GM06990 (cell line): ENCODE measurements around the gene DNAI1.
A peak's percentile ranks its signal among the peaks of the same experiment; 100 is the strongest.

ENCODE experiments used
- DNase-seq: peaks from one replicate; pipeline ENCODE4 v3.0.0-alpha.2; 2011; ENCODE audit not compliant: insufficient read length; ENCODE audit errors: extremely low read depth
- H3K27me3 ChIP-seq: replicated peaks from 2 replicates; pipeline ENCODE4 v1.6.0; 2011; ENCODE audit warnings: low read length; ENCODE audit not compliant: control insufficient read depth, insufficient read depth
- H3K36me3 ChIP-seq: 2 replicates; pipeline ENCODE4 v1.5.1; 2011; ENCODE audit warnings: low read length; ENCODE audit not compliant: control insufficient read depth, insufficient read depth
- H3K4me3 ChIP-seq: replicated peaks from 2 replicates; pipeline ENCODE4 v1.5.1; 2011; ENCODE audit warnings: low read depth, mild to moderate bottlenecking, control low read depth, low read length
- TF ChIP-seq, protein P1 (sequence below): IDR thresholded peaks from 2 replicates; pipeline ENCODE4 v1.5.1; 2011; ENCODE audit warnings: low read length, control low read depth, mild to moderate bottlenecking, inconsistent platforms; ENCODE audit not compliant: insufficient read depth, poor library complexity, severe bottlenecking

Gene DNAI1

DNA sequence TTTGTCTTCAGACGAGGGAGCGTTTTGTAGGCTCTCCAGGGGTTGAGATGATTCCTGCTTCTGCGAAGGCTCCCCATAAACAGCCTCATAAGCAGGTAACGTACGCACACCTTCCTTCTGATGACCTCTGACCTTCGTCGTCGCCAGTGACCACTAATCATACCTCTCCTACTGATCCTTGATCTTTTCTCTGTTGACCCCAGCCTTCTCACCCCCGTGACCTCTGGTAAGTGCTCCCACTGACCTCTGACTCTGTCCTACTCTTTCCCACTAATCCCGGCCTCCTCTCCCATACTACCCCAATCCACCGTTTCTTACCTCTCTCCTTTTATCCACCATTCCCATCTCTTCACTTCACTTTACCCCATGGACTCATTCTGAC lies 345 bp downstream of the DNAI1 start:
- TF ChIP-seq, protein P1, sequence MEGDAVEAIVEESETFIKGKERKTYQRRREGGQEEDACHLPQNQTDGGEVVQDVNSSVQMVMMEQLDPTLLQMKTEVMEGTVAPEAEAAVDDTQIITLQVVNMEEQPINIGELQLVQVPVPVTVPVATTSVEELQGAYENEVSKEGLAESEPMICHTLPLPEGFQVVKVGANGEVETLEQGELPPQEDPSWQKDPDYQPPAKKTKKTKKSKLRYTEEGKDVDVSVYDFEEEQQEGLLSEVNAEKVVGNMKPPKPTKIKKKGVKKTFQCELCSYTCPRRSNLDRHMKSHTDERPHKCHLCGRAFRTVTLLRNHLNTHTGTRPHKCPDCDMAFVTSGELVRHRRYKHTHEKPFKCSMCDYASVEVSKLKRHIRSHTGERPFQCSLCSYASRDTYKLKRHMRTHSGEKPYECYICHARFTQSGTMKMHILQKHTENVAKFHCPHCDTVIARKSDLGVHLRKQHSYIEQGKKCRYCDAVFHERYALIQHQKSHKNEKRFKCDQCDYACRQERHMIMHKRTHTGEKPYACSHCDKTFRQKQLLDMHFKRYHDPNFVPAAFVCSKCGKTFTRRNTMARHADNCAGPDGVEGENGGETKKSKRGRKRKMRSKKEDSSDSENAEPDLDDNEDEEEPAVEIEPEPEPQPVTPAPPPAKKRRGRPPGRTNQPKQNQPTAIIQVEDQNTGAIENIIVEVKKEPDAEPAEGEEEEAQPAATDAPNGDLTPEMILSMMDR, result no peak
- Histone ChIP-seq H3K4me3 (0 out of 2 replicates have a peak overlapping the region, but pooled peaks have one; percentile 24), H3K27me3 (peaks cover 1% of the 10 kb centered on the region), H3K36me3 (no peaks in the 10 kb centered on the region)
- DNase-seq, result no peak

DNA sequence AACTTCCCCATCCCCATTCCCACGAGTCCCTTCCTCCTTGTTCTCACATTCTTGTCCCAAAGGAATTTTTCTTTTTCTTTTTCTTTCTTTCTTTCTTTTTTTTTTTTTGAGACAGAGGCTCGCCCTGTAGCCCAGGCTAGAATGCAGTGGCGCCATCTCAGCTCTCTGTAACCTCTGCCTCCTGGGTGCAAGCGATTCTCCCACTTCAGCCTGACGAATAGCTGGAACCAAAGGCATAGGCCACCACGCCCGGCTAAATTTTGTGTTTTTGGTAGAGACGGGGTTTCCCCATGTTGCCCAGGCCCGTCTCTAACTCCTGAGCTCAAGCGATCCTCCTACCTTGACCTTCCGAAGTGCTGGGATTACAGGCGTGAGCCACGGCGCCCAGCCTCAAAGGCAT lies 751 bp downstream of the DNAI1 start:
- Histone ChIP-seq H3K4me3 (no peak overlapping the region), H3K27me3 (peaks cover 1% of the 10 kb centered on the region), H3K36me3 (no peaks in the 10 kb centered on the region)
- no peak for DNase-seq
- TF ChIP-seq, protein P1, result no peak

DNA sequence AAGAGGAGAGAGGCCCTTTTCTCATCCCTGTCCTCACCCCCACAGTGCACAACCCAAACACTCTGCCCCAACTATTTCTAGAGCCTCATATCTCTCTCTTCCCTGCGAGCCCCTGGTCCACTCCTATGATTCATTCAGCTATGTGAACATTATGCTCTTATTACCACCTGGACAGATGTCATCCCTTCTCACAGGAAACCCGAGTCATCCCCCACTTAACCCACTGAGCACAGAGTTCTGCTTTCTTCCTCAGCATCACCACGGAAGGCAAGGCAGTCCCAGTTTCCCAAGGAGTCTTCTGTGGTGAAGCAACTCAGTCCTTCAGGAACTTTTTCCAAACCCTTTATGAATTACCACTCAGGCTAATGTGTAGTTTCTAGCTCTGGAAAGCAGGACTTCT lies 1.3 kb downstream of the DNAI1 start:
- TF ChIP-seq, protein P1, result no peak

DNA sequence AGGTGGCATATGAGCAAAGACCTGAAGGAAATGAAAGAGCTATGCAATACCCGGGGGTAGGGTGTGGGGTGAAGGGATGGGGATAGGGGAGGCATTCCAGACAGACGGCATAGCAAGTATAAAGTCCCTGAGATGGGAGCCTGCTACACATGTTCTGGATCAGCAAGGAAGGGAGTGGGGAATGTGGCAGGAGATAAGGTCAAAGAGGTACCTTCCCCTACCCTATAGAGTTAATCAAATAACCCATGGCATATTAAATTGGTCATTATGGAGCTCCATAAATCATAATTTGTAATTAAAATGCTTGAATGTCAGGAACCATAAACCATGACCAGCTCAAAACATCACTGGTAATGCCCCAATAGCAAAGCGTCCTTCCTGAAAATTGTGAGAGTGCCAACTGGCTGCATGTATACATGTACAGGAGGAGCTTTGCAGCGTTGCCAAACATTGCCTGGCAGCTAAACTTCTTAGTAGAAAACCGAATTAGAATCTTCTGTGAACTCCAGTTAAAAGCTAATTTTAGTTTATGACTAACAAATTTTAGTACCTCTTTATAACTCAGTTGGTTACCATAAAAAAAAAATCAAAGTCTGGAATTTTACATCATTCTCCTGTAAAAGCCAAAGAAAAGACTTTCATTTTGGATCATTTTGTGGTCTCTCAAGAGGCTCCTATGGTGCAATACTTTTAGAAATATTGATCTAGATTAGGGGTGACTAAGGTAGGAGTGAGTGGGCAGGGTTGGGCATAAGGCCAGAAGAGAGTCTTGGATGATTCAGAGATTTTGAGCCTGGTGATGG lies 4.7 kb downstream of the DNAI1 start:
- DNase-seq, result no peak

More for the DNA sequence above, 1.3 kb downstream of the DNAI1 start:
- H3K4me3 ChIP-seq, result no peak overlapping the region
- H3K27me3 ChIP-seq, result peaks cover 1% of the 10 kb centered on the region
- H3K36me3 ChIP-seq, result no peaks in the 10 kb centered on the region
- no peak for DNase-seq

DNA sequence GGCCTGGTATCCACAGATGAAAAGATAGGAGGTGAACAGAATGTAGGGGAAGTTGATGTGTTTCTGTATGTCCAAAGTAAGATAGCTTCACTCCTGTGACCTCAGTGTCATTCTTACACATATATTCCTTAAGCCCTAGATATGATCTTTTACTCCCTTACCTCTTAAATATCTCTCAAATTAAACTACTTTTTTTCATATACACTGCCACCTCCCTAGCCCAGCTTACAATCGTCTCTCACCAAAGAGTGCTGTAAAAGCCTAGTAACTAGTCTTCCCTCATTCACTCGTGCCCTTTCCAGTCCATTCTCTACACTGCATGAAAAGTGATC lies 5.3 kb downstream of the DNAI1 start:
- DNase-seq, result no peak
- Histone ChIP-seq H3K36me3 (no peaks in the 10 kb centered on the region), H3K4me3 (no peak overlapping the region), H3K27me3 (peaks cover 3% of the 10 kb centered on the region)
- TF ChIP-seq, protein P1, result no peak

More for the DNA sequence above, 4.7 kb downstream of the DNAI1 start:
- Histone ChIP-seq H3K27me3 (peaks cover 3% of the 10 kb centered on the region), H3K4me3 (no peak overlapping the region), H3K36me3 (no peaks in the 10 kb centered on the region)
- TF ChIP-seq, protein P1, result no peak
